Measurements from ENCODE around the gene ZMYND8.
"Not testable (repeated sequence)": the region's sequence is repeated elsewhere in the genome, so short reads cannot be mapped to it uniquely, and the experiment has no call there.

Gene ZMYND8

DNA sequence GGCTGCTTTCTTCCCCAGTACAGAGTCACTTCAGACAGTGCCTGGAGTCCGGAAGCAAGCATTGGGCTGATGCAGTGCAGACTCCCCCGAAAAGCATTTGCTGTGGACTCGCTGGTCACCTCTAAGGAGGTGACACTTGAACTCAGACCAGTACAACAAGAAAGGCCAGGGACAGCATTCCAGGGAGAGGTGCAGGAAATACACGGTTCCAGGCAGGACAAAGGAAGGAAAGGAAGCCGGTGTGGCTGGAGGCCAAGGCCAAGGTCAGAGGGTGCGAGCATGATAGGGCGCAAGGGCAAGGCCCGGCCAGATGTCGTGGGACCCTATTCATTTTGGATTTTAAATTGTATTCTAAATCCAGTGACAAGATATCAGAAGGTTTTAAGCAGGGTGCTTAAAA lies 160.9 kb downstream of the ZMYND8 start:
- DNase-seq (ENCODE audit: insufficient read length, low spot score), result no peak
- no peak for FAIRE-seq

DNA sequence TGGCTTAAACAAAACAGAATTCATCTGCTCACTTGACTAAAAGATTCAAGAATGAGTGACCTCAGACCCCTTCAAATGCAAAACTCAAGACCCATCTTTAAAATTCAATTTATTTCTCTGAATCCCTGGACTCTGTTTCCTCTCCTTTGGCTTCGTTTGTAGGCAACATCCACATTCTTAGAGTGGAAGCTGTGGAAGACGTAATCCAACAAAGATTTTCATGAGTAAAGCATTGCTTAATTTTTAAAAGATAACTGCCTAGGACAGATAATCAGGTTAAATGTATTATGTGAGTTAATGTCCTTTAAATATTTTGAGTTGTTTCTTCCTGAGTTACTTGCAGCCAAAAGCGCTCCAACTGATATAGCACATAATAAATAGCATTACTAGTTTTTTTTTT lies 164.5 kb downstream of the ZMYND8 start:
- FAIRE-seq (no peak), DNase-seq (ENCODE audit: insufficient read length, low spot score) (no peak)

DNA sequence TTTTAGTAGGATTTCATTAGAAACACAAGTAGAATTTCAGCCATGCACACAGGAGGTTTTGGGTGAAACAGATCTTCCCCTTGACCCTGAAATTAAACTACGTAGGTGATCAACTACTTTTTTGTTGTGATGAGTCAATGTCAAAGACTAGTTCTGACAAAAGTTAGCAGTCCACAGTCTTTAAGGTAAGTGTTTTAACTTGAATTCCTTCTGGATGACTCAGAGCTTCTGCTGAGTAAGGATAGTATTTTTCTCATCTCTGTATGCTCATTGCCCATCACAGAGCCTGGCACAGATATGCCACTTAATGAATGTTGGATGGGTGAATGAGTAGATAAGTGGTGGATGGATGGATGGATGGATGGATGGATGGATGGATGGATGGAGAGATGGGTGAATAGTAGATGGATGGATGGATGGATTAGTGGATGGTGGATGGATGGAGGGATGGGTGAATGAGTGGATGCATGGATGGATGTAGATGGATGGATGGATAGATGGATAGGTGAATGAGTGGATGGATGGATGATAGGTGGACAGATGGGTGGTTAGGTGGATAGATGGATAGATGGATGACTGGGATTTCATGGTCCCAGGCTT lies 165.3 kb downstream of the ZMYND8 start:
- DNase-seq (ENCODE audit: insufficient read length, low spot score) (no peak), FAIRE-seq (no peak)

DNA sequence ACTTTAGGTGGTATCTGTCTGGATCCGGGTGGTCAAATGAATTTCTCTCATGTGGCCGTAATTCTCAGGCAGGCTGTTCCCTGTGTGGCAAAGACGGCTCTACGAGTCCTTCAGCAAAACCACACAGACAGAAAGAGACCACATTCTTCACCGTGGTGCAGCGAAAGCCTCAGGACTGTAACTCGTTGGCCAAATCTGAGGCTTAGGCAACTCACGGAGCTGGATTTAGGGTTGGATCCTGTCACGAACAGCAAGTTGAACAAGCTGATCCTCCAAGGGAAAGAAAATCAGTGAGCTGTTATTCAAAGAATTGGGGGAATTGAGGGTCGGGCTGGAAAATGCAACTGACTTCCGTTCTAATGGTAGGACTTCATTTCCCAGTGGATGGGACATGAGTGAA lies 167.4 kb downstream of the ZMYND8 start:
- DNase-seq (ENCODE audit: insufficient read length, low spot score), result no peak
- no peak for FAIRE-seq

DNA sequence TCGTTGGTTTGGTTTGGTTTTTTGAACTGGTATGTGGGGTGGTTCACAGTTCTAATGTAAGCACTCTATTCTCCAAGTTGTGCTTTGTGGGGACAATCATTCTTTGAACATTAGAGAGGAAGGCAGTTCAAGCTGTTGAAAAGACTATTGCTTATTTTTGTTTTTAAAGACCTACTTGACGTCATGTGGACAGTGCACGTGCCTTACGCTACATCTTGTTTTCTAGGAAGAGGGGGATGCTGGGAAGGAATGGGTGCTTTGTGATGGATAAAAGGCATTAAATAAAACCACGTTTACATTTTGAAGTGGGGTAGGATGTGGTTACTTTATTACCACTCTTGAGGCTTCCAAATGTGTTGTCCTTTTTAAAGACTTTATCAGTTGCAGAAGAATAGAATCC lies 168.0 kb downstream of the ZMYND8 start:
- DNase-seq (ENCODE audit: insufficient read length, low spot score) (no peak), FAIRE-seq (no peak)

DNA sequence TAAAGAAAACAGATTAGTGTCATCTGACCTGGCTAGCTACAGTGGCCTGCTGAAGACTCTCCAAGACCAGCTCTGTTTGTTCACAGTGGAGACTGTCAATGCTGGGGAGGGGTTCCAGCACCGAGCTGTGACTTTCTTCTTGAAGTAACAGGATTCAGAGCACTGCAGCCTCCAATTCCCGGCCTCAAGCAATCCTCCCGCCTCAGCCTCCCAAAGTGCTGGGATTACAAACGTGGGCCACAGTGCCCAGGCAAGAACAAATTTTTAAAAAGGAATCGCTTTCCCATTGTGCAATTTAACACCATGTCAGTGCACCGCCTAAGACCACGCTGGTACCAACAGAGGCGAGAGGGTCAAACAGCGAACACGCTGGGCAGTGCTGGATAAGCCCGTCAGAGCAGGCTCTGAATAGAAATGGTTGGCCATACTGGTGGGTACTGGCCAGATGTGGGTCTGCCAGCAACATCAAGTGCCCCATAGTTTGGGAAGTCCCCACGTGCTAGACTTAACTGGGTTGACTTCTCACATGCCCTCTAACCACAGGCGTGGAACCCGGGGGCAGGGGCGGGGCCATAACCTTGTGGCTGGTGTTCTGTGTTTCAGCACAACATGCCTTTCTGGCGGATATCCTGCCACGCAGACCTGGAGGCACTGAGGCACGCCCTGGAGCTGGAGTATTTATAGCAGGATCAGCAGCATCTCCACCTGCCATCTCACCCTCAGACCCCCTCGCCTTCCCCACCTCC lies 168.9 kb downstream of the ZMYND8 start:
- DNase-seq (ENCODE audit: insufficient read length, low spot score), result no peak
- no peak for FAIRE-seq

DNA sequence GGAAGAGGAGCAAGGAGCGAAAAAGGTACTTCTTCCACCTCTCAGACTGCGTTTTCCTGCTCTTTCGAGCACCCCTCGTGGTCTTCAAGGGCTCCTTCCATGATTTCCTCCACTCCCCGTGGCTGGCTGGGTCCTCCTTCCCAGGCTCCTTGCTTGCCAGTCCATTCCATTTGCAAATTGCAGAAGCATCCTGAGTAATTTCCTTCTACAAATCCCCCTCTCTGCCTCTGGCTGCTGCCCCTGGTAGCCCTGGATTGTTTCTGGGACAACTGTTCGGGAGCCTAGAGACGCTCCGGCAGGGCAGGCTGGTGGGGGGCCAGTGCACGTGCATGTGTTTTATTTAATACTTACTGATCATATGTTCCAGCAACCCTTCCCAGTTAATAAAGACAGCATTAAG lies 173.1 kb downstream of the ZMYND8 start:
- no peak for FAIRE-seq
- DNase-seq (ENCODE audit: insufficient read length, low spot score), result no peak

DNA sequence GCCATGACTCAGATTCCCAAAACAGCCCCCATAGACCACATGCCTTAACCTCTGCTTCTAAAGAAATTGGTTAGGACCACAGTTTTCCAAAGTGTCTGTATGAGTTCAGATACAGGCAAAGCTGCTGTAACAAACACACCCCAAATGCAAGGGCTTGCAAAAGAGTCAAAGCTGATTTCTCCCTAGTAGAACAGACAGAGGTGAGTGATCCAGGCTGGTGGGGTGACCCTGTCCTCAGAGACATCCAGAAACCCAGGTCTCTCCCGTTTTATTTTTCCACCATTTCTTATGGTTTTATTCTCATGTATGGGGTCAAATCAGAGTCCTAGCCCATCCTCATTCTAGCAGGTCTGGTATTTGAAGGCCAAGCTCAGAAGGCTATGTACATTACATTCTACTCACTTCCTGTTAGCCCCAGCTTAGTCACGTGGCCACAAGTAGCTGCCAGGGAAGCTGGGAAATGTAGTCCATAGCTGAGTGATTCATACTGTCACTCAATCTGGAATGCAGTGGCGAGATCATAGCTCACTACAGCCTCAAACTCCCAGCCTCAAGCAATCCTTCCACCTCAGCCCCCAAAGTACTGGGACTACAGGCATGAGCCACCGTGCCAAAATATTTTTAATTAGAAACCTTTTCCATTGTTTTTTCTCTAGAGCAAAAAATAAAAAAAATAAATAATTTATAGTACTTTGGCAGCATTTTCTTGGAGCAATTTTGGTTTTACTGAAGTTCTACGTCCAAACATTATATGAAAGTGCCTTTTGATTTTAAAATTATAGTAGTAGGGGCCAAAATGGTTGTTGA lies 175.2 kb downstream of the ZMYND8 start:
- DNase-seq (ENCODE audit: insufficient read length, low spot score) (peak; percentile 62), FAIRE-seq (peak; percentile 80)

DNA sequence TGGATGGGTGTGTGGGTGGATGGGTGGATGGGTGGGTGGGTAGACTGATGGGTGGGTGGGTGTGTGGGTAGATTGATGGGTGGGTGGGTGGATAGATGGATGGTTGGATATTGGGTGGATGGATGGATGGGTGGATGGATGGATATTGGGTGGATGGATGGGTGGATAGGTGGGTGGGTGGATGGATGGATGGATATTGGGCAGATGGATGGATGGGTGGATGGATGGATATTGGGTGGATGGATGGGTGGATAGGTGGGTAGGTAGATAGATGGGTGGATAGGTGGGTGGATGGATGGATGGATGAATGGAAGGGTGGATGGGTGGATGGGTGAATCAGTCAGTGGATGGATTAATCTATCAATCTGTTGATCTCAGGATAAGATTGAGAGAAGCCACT lies 177.2 kb downstream of the ZMYND8 start:
- DNase-seq (ENCODE audit: insufficient read length, low spot score) (no peak), FAIRE-seq (no peak)

DNA sequence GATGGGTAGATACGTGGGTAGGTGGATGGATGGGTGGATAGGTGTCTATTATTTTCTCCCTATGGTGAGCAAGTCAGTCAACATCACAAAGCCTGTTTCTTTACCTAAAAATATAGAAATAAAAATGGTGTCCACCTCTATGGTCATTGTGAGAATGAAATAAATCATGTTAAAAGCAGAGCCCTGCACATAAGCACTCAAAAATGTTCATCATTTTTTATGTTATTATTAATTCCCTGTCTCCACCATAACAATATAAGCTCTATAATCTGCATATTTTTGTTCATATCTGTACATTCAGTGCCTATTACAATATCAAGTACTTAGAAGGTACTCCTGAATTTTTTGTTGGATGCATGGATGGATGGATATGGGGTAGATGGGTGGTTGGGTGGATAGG lies 177.6 kb downstream of the ZMYND8 start:
- FAIRE-seq, result no peak

DNA sequence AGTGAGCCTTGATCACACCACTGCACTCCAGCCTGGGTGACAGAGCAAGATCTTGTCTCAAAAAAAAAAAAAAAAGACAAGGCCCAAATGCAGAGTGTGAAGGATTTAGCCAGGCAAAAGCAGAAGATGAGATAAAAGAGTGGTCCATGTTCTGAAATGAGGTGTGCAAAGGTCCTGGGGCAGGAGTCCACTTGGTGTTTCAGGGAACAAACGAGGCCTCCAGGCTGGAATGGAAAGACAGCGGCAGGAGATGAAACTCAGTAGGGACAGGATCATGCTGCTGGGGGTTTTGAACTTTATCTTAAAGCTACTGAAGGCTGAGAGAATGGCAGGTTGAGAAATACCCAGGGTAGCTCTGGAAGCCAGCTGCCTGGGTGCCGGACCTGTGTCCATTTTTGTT lies 178.2 kb downstream of the ZMYND8 start:
- no peak for FAIRE-seq

More for the DNA sequence above, 177.6 kb downstream of the ZMYND8 start:
- DNase-seq (ENCODE audit: insufficient read length, low spot score), result no peak

DNA sequence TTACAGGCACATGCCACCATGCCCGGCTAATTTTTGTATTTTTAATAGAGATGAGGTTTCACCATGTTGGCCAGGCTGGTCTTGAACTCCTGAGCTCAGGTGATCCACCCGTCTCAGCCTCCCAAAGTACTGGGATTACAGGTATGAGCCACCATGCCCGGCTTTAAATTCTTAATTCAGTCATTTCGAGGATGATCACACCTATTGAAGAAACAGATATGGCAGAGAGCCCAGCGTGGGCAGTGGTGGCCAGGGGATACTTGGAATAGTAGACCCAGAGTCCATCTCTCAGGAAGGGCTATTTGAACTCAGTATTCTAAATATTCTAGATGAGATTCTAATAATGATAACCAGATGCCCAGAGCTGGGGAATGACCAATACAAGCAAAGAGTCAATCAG lies 180.3 kb downstream of the ZMYND8 start:
- DNase-seq (ENCODE audit: insufficient read length, low spot score); FAIRE-seq: not testable (repeated sequence)

More for the DNA sequence above, 178.2 kb downstream of the ZMYND8 start:
- no peak for DNase-seq (ENCODE audit: insufficient read length, low spot score)

DNA sequence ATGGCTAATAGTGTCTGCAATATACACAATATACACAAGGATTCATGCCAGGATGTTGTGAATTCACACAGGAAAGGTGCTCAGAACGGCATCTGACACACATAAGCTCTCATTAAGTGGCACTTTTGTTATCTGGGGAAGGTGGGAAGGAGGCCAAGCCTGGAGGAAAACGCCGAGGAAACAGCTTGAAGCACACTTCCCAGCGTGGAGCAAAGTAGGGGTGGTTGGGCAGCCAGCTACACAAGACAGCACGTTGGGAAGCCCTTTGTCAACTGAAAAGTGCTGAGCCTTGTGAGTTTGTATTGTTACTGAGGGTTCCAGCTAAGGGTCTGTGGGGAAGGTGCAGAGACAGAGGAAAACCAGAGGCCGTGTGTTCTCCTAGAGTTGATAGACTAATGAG lies 181.0 kb downstream of the ZMYND8 start:
- DNase-seq (ENCODE audit: insufficient read length, low spot score) (no peak), FAIRE-seq (no peak)

DNA sequence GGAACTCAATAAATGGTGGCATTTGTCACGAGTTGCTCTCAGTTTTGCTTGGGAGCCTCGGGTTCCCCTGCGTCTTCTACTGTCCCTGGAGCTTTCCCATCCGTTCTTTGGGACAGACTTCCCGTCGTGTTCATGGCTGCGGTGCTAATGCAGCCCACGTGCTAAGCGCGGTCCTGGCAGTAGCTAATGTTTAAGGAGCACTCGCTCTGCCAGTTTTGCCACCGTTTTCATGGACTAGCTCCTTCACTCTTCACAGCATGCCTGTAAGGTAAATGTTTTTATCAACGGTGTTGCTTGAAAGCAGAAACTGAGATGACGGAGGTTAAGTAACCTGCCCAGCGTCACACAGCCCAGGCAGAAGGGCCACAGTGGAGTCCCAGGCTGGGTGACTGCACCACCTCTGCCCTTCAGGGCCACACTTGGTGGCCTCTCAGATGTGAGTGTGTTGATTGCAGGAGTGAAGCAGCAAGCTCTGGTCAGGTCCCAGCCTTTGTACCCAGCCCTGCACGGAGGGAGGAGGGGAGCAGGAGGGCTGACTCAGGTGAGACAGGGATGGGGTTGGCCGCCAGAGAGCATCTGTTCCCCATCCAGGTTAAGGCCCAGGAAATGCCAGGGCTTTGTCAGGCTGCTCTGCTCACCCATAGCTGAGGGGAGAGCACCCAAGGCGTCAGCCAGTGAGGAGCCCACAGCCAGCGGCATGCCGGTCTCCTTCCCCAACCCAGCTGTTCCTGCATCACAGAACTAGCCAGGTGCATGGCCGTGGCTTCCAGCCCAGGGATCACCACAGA lies 181.8 kb downstream of the ZMYND8 start:
- DNase-seq (ENCODE audit: insufficient read length, low spot score), result no peak
- FAIRE-seq, result no peak

DNA sequence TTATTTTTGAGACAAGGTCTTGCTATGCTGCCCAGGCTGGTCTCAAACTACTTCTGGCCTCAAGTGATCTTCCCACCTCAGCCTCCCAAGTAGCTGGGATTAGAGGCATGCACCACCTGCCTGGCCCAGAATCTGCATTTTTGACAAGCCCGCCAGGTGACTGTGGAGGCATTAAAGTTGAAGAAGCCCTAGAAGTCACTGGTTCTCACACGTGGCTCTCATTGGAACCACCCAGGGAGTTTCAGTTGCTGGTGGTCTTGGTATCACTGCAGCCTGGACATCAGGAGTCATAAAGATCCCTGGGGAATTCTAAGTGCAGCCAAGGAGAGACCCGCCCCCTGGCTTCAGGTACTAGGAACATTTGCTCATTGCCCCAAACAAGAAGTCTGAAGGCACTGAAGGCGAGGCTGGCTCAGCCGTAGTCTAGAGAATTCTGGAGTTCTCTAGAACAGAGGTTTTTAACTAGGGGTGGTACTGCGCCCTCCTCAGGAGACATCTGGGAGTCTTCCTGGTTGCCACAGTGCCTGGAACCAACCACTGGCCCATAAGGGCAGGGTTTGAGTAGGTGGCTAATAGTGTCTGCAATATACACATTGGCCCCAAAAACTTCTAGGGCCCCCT lies 182.8 kb downstream of the ZMYND8 start:
- DNase-seq (ENCODE audit: insufficient read length, low spot score), result no peak
- FAIRE-seq, result no peak

DNA sequence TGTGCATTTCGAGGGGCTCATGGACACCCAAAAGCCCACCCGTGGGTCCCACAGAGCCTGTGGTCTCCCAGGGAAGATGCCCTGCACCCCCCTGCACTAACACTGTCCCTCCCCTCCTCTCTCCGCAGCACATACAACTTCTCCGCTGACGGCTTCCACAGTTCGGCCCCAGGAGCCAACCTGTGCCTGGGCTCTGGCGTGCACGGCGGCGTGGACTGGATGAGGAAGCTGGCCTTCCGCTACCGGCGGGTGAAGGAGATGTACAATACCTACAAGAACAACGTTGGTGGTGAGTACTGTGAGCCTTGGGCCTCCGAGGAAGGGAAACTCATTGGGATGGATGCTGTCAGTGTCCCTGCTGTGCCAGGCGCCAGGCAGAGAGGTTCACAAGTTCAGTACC lies 183.9 kb downstream of the ZMYND8 start:
- DNase-seq (ENCODE audit: insufficient read length, low spot score) (no peak), FAIRE-seq (no peak)

DNA sequence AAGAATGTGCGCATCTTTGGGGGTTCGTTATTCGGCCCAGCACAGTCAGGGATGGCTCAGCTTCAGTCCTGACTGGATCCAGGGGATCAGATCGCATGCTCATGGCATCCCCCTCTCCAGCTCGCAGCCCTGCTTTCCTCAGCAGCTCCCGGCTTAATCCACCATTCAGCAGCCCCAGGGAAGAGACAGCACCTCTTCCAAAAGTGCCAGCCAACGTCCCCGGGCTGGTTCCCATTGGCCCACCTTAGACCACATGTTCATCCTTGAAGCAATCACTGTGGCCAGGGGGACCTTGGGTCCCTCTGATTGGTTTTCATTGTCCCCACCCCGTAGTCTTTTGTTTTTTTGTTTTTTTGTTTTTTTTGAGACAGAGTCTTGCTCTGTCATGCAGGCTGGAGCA lies 188.7 kb downstream of the ZMYND8 start:
- FAIRE-seq, result no peak

DNA sequence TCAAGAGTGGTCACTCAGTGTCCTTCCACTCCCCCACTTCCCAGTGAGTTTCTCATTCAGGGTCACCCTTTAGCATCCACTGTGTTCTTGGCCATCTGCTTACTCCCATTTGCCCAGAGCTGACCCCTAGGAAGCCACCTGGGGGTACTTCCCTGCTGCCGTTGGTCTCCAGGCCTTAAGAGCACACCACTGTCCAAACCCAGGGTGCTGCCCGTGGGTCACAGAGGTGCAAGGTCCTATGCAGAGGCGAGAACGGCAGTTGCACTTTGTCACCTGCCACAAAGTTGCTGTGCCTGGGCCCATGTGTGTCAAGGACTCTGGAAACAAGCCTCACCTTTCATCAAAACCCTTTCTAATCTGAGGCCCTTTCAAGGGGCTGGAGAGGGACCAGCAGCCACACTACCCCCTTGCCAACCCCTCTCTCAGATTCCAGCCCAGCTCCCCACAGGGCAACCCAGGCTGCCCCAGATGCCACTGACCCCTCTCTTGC lies 191.1 kb downstream of the ZMYND8 start:
- no peak for FAIRE-seq

More for the DNA sequence above, 188.7 kb downstream of the ZMYND8 start:
- no peak for DNase-seq (ENCODE audit: insufficient read length, low spot score)

DNA sequence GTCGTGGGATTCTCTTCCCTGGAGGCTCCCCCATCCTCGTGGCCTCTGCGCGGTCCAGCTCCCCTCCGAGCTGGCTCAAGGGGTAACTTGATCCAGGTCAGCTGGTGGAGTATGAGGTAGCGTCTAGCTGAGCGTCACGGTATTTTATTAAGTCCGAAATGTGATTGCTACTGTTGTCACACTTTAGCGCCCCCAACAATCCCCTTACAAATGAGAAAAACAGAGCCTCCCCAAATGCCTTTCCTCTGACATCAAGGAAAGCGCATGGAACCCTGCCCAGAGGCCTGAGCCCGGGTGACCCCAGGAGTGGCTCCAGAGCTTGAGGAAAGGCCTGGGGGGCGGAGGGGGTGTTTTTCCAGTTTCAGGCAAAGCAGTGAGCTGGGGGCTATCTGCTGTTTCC lies 192.4 kb downstream of the ZMYND8 start:
- no peak for DNase-seq (ENCODE audit: insufficient read length, low spot score)
- FAIRE-seq, result no peak

More for the DNA sequence above, 191.1 kb downstream of the ZMYND8 start:
- no peak for DNase-seq (ENCODE audit: insufficient read length, low spot score)

DNA sequence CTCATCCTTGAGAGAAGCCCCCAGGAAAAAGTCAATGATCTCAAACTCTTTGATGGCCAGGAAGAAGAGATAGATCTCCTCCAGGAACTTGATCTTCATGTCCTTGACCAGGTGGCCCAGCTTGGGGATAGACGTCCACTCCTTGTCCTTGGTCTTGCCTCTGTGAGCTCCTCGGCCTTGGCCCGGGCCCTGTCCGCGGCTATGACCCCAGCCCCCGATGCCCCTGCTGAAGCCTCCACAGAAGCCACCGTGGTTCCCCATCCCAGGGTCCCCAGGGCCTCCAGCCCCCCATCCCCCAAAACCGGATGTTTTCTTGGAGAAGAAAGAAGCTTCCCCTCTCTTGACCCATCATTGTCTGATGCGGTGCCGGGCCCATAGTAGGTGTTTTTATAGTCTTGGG lies 195.1 kb downstream of the ZMYND8 start:
- DNase-seq (ENCODE audit: insufficient read length, low spot score) (no peak), FAIRE-seq (no peak)
